ENCODE measurements around the gene HNRNPA0. TPM values are rescaled to one million over a fixed set of nuclear protein-coding genes. Genes with fewer than 3 reads are reported as not detected.

HNRNPA0 gene
- polyA plus RNA-seq, 1 donor (not counting 4 experiments of a cell fraction or from before 2014, with no cell fraction given), result 11.4 TPM

DNA sequence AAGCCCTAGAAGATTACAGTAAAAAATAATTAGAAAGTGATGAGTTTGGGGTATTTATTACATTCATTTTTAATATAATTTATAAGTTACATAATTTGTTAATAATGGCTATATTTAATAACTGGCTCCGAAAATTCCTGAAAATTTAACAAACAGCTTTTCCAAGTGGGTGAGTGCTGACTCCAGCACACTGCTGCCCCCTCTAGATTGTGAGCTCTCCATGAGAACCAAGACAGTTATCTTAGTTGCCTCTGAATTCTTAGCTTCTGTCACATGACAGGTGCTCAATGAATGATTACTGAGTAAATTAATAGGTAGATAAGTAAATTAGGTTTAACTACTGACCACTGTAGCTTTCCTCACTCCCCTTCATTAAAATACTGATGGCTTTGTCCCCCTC is 26.1 kb downstream of the HNRNPA0 start:
- Histone ChIP-seq H3K27ac (ENCODE audit: control insufficient read depth, insufficient read depth, low read length) (no peak overlapping the region), H3K4me3 (ENCODE audit: control insufficient read depth in 2 of 3, extremely low read depth in 1 of 3, insufficient read depth in 2 of 3, low read depth in 1 of 3, low read length in 3 of 3) (no peak overlapping the region), H3K9me1 (ENCODE audit: control insufficient read depth, extremely low read depth, insufficient read depth, low read length) (peaks cover 2% of the 10 kb centered on the region), H3K4me2 (ENCODE audit: control insufficient read depth, extremely low read depth, insufficient read depth, low read depth, low read length) (no peak overlapping the region), H3K9ac (ENCODE audit: control insufficient read depth, extremely low read depth, insufficient read depth, low read length) (no peak overlapping the region), H3K79me2 (ENCODE audit: control insufficient read depth, insufficient read depth, low read length) (no peaks in the 10 kb centered on the region), H3K4me1 (ENCODE audit: control insufficient read depth, extremely low read depth, insufficient read depth, low read length) (peaks cover 10% of the 10 kb centered on the region), H4K20me1 (ENCODE audit: control insufficient read depth, extremely low read depth, insufficient read depth, low read length) (no peaks in the 10 kb centered on the region), H3K9me3 (ENCODE audit: control insufficient read depth, low read depth, low read length) (no peaks in the 10 kb centered on the region), H3K36me3 (ENCODE audit: control insufficient read depth in 2 of 2, extremely low read depth in 1 of 2, insufficient read depth in 2 of 2, low read length in 2 of 2) (no peaks in the 10 kb centered on the region), H2AFZ (ENCODE audit: control insufficient read depth, low read length) (no peak overlapping the region), H3K27me3 (ENCODE audit: control insufficient read depth, extremely low read depth, insufficient read depth, low read length) (no peaks in the 10 kb centered on the region)
- no peak for TF ChIP-seq EZH2 (IDR thresholded peaks at IDR 0.05; ENCODE audit: low read length)
- TF ChIP-seq CTCF (optimal IDR thresholded peaks at IDR 0.05 in 1 of 3, IDR thresholded peaks at IDR 0.05 in 1 of 3, conservative IDR thresholded peaks at IDR 0.05 in 1 of 3; ENCODE audit: extremely low read depth in 1 of 3, insufficient read depth in 2 of 3, low read length in 3 of 3), result no peak
- no peak for DNase-seq (ENCODE audit: low read depth, low spot score)
- no peak for FAIRE-seq
- dilution Hi-C loops (cut with MboI; ENCODE audit: extremely low pct_ligation_motif_present, low sequenced_read_pairs), result no loop called here

DNA sequence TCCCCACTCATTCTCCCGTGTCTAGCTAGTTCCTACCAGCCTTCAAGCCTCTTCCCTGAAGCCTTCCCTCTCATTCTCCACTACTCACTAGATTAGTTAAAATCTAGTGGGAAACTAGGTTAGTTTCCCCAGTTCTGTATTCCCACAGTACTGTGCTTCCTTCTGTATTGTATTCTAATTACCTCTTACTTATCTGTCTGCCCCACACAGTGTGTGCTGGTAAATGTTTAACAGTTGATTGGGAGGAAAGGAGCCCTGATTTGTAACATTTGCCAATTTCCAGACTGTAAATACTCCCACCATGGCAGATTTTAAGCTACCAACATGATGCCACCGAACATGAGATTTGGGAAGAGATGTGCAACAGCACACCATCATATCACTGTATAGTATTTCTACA is 26.5 kb downstream of the HNRNPA0 start:
- no peak overlapping the region for H3K27ac ChIP-seq (ENCODE audit: control insufficient read depth, insufficient read depth, low read length)
- H3K79me2 ChIP-seq (ENCODE audit: control insufficient read depth, insufficient read depth, low read length), result no peaks in the 10 kb centered on the region
- no peaks in the 10 kb centered on the region for H3K27me3 ChIP-seq (ENCODE audit: control insufficient read depth, extremely low read depth, insufficient read depth, low read length)
- H3K9me3 ChIP-seq (ENCODE audit: control insufficient read depth, low read depth, low read length), result no peaks in the 10 kb centered on the region
- dilution Hi-C loops (cut with MboI; ENCODE audit: extremely low pct_ligation_motif_present, low sequenced_read_pairs), result no loop called here
- H3K4me1 ChIP-seq (ENCODE audit: control insufficient read depth, extremely low read depth, insufficient read depth, low read length), result peaks cover 10% of the 10 kb centered on the region
- no peak overlapping the region for H3K4me3 ChIP-seq (ENCODE audit: control insufficient read depth in 2 of 3, extremely low read depth in 1 of 3, insufficient read depth in 2 of 3, low read depth in 1 of 3, low read length in 3 of 3)
- H4K20me1 ChIP-seq (ENCODE audit: control insufficient read depth, extremely low read depth, insufficient read depth, low read length), result no peaks in the 10 kb centered on the region
- no peak overlapping the region for H3K4me2 ChIP-seq (ENCODE audit: control insufficient read depth, extremely low read depth, insufficient read depth, low read depth, low read length)
- H2AFZ ChIP-seq (ENCODE audit: control insufficient read depth, low read length), result no peak overlapping the region
- TF ChIP-seq EZH2 (IDR thresholded peaks at IDR 0.05; ENCODE audit: low read length) (no peak), CTCF (optimal IDR thresholded peaks at IDR 0.05 in 1 of 3, IDR thresholded peaks at IDR 0.05 in 1 of 3, conservative IDR thresholded peaks at IDR 0.05 in 1 of 3; ENCODE audit: extremely low read depth in 1 of 3, insufficient read depth in 2 of 3, low read length in 3 of 3) (no peak)
- no peaks in the 10 kb centered on the region for H3K36me3 ChIP-seq (ENCODE audit: control insufficient read depth in 2 of 2, extremely low read depth in 1 of 2, insufficient read depth in 2 of 2, low read length in 2 of 2)
- FAIRE-seq (no peak), DNase-seq (ENCODE audit: low read depth, low spot score) (no peak)
- H3K9ac ChIP-seq (ENCODE audit: control insufficient read depth, extremely low read depth, insufficient read depth, low read length), result no peak overlapping the region
- peaks cover 2% of the 10 kb centered on the region for H3K9me1 ChIP-seq (ENCODE audit: control insufficient read depth, extremely low read depth, insufficient read depth, low read length)

Data from keratinocyte (primary cell).